ENCODE data around the gene SIK2. TPM values are rescaled to one million over a fixed set of nuclear protein-coding genes. Genes with fewer than 3 reads are reported as not detected.

The SIK2 gene
- total and polyA plus RNA-seq, 2 donors (not counting 3 experiments of a cell fraction or from before 2014, with no cell fraction given), result 14.6 to 17.1 TPM

GRCh38 chr11:111694851-111695250 is 92.6 kb downstream of the SIK2 start:
- Histone ChIP-seq H3K27me3 (ENCODE audit: control insufficient read depth in 2 of 2, insufficient read depth in 2 of 2, low read length in 2 of 2) (no peaks in the 10 kb centered on the region), H3K9me3 (replicated peaks; ENCODE audit: control insufficient read depth, insufficient read depth, low read length) (no peaks in the 10 kb centered on the region), H3K4me2 (ENCODE audit: insufficient read depth, low read length) (no peak overlapping the region), H3K27ac (ENCODE audit: insufficient read depth, low read depth, low read length) (no peak overlapping the region), H4K20me1 (replicated peaks; ENCODE audit: control insufficient read depth, extremely low read depth, insufficient read depth, low read length) (no peaks in the 10 kb centered on the region), H3K9me1 (replicated peaks; ENCODE audit: control insufficient read depth, extremely low read depth, insufficient read depth, low read length) (no peaks in the 10 kb centered on the region), H2AFZ (ENCODE audit: low read depth, low read length) (no peak overlapping the region), H3K4me3 (replicated peaks in 1 of 3; ENCODE audit: insufficient read depth in 1 of 3, low read depth in 1 of 3, low read length in 3 of 3) (no peak overlapping the region), H3K36me3 (ENCODE audit: control insufficient read depth in 2 of 2, extremely low read depth in 1 of 2, insufficient read depth in 2 of 2, low read length in 2 of 2) (no peaks in the 10 kb centered on the region), H3K9ac (replicated peaks; ENCODE audit: extremely low read depth, insufficient read depth, low read length) (no peak overlapping the region), H3K4me1 (ENCODE audit: control insufficient read depth, extremely low read depth, insufficient read depth, low read length) (no peaks in the 10 kb centered on the region), H3K79me2 (ENCODE audit: control insufficient read depth, insufficient read depth, low read length) (no peaks in the 10 kb centered on the region)
- FAIRE-seq (no peak), DNase-seq (ENCODE audit: low read depth, low spot score) (peak; percentile 26)
- dilution Hi-C loops (cut with MboI; ENCODE audit: extremely low pct_ligation_motif_present, low sequenced_read_pairs) (no loop called here), intact Hi-C loops (cut with micrococcal nuclease) (no loop called here)
- CTCF ChIA-PET, result interaction anchor here (0.8 to 2.5 kb wide), 3 partner anchors 9 to 90 kb away, joined by 3 to 11 read pairs (median 4); no protein-coding TSS in a partner anchor
- no peak for TF ChIP-seq POLR2AphosphoS5 (IDR thresholded peaks at IDR 0.05; ENCODE audit: insufficient read depth, low read depth, low read length)
- POLR2A ChIA-PET, result no interaction called here
- no TSS peak for BruUV-seq (replicated peaks)

- ChIA-PET POLR2A (no interaction called here), CTCF (interaction anchor here (1.8 kb wide), 1 partner anchor 81 kb away, joined by 5 read pairs; no protein-coding TSS in a partner anchor)
- no peak overlapping the region for H3K27ac ChIP-seq (ENCODE audit: insufficient read depth, low read depth, low read length)
- no peak for FAIRE-seq
- no peaks in the 10 kb centered on the region for H3K9me1 ChIP-seq (replicated peaks; ENCODE audit: control insufficient read depth, extremely low read depth, insufficient read depth, low read length)
- H3K4me3 ChIP-seq (replicated peaks in 1 of 3; ENCODE audit: insufficient read depth in 1 of 3, low read depth in 1 of 3, low read length in 3 of 3), result no peak overlapping the region
- H3K4me1 ChIP-seq (ENCODE audit: control insufficient read depth, extremely low read depth, insufficient read depth, low read length), result no peaks in the 10 kb centered on the region
- H3K36me3 ChIP-seq (ENCODE audit: control insufficient read depth in 2 of 2, extremely low read depth in 1 of 2, insufficient read depth in 2 of 2, low read length in 2 of 2), result no peaks in the 10 kb centered on the region
- no peaks in the 10 kb centered on the region for H4K20me1 ChIP-seq (replicated peaks; ENCODE audit: control insufficient read depth, extremely low read depth, insufficient read depth, low read length)
- dilution Hi-C loops (cut with MboI; ENCODE audit: extremely low pct_ligation_motif_present, low sequenced_read_pairs) (no loop called here), intact Hi-C loops (cut with micrococcal nuclease) (no loop called here)
- no peak overlapping the region for H3K9ac ChIP-seq (replicated peaks; ENCODE audit: extremely low read depth, insufficient read depth, low read length)
- H3K79me2 ChIP-seq (ENCODE audit: control insufficient read depth, insufficient read depth, low read length), result no peaks in the 10 kb centered on the region
- H3K4me2 ChIP-seq (ENCODE audit: insufficient read depth, low read length), result no peak overlapping the region
- H2AFZ ChIP-seq (ENCODE audit: low read depth, low read length), result no peak overlapping the region
- no peaks in the 10 kb centered on the region for H3K9me3 ChIP-seq (replicated peaks; ENCODE audit: control insufficient read depth, insufficient read depth, low read length)
- TF ChIP-seq CTCF (IDR thresholded peaks at IDR 0.05; ENCODE audit: extremely low read depth in 1 of 2, insufficient read depth in 1 of 2, low read depth in 1 of 2, low read length in 2 of 2) (no peak), MYC (IDR thresholded peaks at IDR 0.05; ENCODE audit: low read depth, low read length) (no peak), GATA2 (IDR thresholded peaks at IDR 0.05; ENCODE audit: insufficient read depth, insufficient read length, low read depth, low read length) (no peak), EZH2 (IDR thresholded peaks at IDR 0.05; ENCODE audit: borderline replicate concordance, low read depth, low read length, severe bottlenecking) (no peak), MAX (IDR thresholded peaks at IDR 0.05; ENCODE audit: insufficient read depth, insufficient read length) (no peak), POLR2AphosphoS5 (IDR thresholded peaks at IDR 0.05; ENCODE audit: insufficient read depth, low read depth, low read length) (no peak), JUN (IDR thresholded peaks at IDR 0.05; ENCODE audit: borderline replicate concordance, insufficient read depth, insufficient read length, low read depth) (no peak), POLR2A (IDR thresholded peaks at IDR 0.05; ENCODE audit: low read depth, low read length) (no peak), FOS (IDR thresholded peaks at IDR 0.05; ENCODE audit: borderline replicate concordance, insufficient read depth, low read length) (no peak)
- H3K27me3 ChIP-seq (ENCODE audit: control insufficient read depth in 2 of 2, insufficient read depth in 2 of 2, low read length in 2 of 2), result no peaks in the 10 kb centered on the region
- BruUV-seq (replicated peaks), result no TSS peak
- no peak for DNase-seq (ENCODE audit: low read depth, low spot score)
Measured at GRCh38 chr11:111696556-111696955, 94.3 kb downstream of the SIK2 start.
